ENCODE data around the gene PCSK5.

GRCh38 chr9:76155361-76155760, 264.9 kb downstream of the PCSK5 start:
- TF ChIP-seq CTCF (IDR thresholded peaks at IDR 0.05) (no peak), POLR2A (IDR thresholded peaks at IDR 0.05; ENCODE audit: low read depth) (no peak), POLR2AphosphoS5 (IDR thresholded peaks at IDR 0.05) (no peak), EP300 (IDR thresholded peaks at IDR 0.05) (no peak)
